HepG2 (cell line): ENCODE data around the gene CTXN1. TPM values are rescaled to one million over a fixed set of nuclear protein-coding genes. Genes with fewer than 3 reads are reported as not detected.

Source experiments
- ATRX ChIP-seq: sonication (generic); formaldehyde crosslinking; IDR thresholded peaks from 2 replicates; pipeline ENCODE4 v1.4.0; 2020; ENCODE audit warnings: missing genetic modification reagents, borderline replicate concordance
- ESRRA ChIP-seq: sonication (generic); formaldehyde crosslinking; IDR thresholded peaks from 2 replicates; pipeline ENCODE4 v1.5.1; 2020; ENCODE audit warnings: mild to moderate bottlenecking, low read depth, missing genetic modification reagents
- IRF2 ChIP-seq: IDR thresholded peaks from 2 replicates; pipeline ENCODE4 v1.6.1; 2018; ENCODE audit warnings: missing genetic modification reagents, missing compliant biosample characterization
- KDM5A ChIP-seq: fragments of 200-600 bp; sonication (generic); IDR thresholded peaks from 2 replicates; pipeline ENCODE4 v1.7.0; 2018; ENCODE audit warnings: antibody characterized with exemption, mild to moderate bottlenecking, low read length, borderline replicate concordance
- YEATS2 ChIP-seq: sonication (generic); formaldehyde crosslinking; IDR thresholded peaks from 2 replicates; pipeline ENCODE4 v1.4.0; 2020; ENCODE audit warnings: missing genetic modification reagents, borderline replicate concordance
- ZMYM2 ChIP-seq: sonication (generic); formaldehyde crosslinking; IDR thresholded peaks from 2 replicates; pipeline ENCODE4 v1.8.0; 2022; ENCODE audit warnings: mild to moderate bottlenecking, missing genetic modification reagents
- ZNF318 ChIP-seq: sonication (generic); formaldehyde crosslinking; IDR thresholded peaks from 2 replicates; pipeline ENCODE4 v1.4.0; 2020; ENCODE audit warnings: mild to moderate bottlenecking, missing genetic modification reagents
- ZNF383 ChIP-seq: sonication (generic); formaldehyde crosslinking; IDR thresholded peaks from 2 replicates; pipeline ENCODE4 v1.4.0; 2020; ENCODE audit warnings: missing genetic modification reagents, mild to moderate bottlenecking, borderline replicate concordance
- ZNF431 ChIP-seq: sonication (generic); formaldehyde crosslinking; IDR thresholded peaks from 2 replicates; pipeline ENCODE4 v1.9.0; 2022; ENCODE audit warnings: missing genetic modification reagents, low read depth, mild to moderate bottlenecking, borderline replicate concordance
- ZNF547 ChIP-seq: sonication (generic); formaldehyde crosslinking; IDR thresholded peaks from 2 replicates; pipeline ENCODE4 v1.5.1; 2020; ENCODE audit warnings: mild to moderate bottlenecking, missing genetic modification reagents
- polyA plus RNA-seq, 8 experiments: library from polyadenylated mRNA; depleted of rRNA in 3 of 8; stranded (reverse) in 7 of 8; unstranded in 1 of 8; fragments of >200 nt; fragmentation: Illumina TruSeq in 4 of 8; extraction: Trizol in 4 of 8; gene quantifications; 2 replicates each; pipeline versions ENCODE4 v1.2.1 to v1.2.3, GENCODE V29; 2011 to 2016; ENCODE audit warnings: low read depth in 4 of 8, missing spikeins in 1 of 8, mixed read lengths in 1 of 8; ENCODE audit not compliant: insufficient read depth in 1 of 8
- total RNA-seq, 5 experiments: library from RNA; depleted of rRNA; stranded (reverse); fragments of >200 nt; fragmentation: Illumina TruSeq; extraction: Trizol; gene quantifications; 2 replicates each; pipeline ENCODE4 v1.2.3, GENCODE V29; 2016; ENCODE audit warnings: low read depth in 1 of 5
- TF ChIP-seq, protein P1 (sequence below): sonication (generic); formaldehyde crosslinking; IDR thresholded peaks from 2 replicates; pipeline ENCODE4 v1.9.0; 2021; ENCODE audit warnings: missing genetic modification reagents, borderline replicate concordance
- TF ChIP-seq, protein P2 (sequence below): sonication (generic); formaldehyde crosslinking; IDR thresholded peaks from 2 replicates; pipeline ENCODE4 v1.5.0; 2020; ENCODE audit warnings: missing genetic modification reagents
- TF ChIP-seq, protein P3 (sequence below): sonication (generic); formaldehyde crosslinking; IDR thresholded peaks from 2 replicates; pipeline ENCODE4 v1.5.1; 2020; ENCODE audit warnings: mild to moderate bottlenecking, moderate library complexity, missing genetic modification reagents

CTXN1 gene
- total and polyA plus RNA-seq, 2 of the 13 experiments (the other 11 are each of a cell fraction or from before 2014, with no cell fraction given) = 0.11 TPM; not detected in 1

GRCh38 chr19:7903244-7904073 lies 22.5 kb downstream of the CTXN1 start, which contains the start of gene MAP2K7 (continued):
- TF ChIP-seq IRF2 (CRISPR knock-in tag) (peak; percentile 86; the same call in 1 of the 2 replicates), ZNF318 (peak; percentile 41), ZMYM2 (CRISPR knock-in tag) (no peak; the same call in 1 of the 2 replicates), ZNF383 (CRISPR knock-in tag) (no peak), YEATS2 (peak; percentile 85; the same call in 1 of the 2 replicates), KDM5A (no peak), ATRX (CRISPR knock-in tag) (no peak), ZNF431 (peak; percentile 31; the same call in 1 of the 2 replicates), ESRRA (CRISPR knock-in tag) (no peak), ZNF547 (CRISPR knock-in tag) (peak; percentile 98)
- TF ChIP-seq, protein P1, sequence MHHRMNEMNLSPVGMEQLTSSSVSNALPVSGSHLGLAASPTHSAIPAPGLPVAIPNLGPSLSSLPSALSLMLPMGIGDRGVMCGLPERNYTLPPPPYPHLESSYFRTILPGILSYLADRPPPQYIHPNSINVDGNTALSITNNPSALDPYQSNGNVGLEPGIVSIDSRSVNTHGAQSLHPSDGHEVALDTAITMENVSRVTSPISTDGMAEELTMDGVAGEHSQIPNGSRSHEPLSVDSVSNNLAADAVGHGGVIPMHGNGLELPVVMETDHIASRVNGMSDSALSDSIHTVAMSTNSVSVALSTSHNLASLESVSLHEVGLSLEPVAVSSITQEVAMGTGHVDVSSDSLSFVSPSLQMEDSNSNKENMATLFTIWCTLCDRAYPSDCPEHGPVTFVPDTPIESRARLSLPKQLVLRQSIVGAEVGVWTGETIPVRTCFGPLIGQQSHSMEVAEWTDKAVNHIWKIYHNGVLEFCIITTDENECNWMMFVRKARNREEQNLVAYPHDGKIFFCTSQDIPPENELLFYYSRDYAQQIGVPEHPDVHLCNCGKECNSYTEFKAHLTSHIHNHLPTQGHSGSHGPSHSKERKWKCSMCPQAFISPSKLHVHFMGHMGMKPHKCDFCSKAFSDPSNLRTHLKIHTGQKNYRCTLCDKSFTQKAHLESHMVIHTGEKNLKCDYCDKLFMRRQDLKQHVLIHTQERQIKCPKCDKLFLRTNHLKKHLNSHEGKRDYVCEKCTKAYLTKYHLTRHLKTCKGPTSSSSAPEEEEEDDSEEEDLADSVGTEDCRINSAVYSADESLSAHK = no peak
- TF ChIP-seq, protein P2, sequence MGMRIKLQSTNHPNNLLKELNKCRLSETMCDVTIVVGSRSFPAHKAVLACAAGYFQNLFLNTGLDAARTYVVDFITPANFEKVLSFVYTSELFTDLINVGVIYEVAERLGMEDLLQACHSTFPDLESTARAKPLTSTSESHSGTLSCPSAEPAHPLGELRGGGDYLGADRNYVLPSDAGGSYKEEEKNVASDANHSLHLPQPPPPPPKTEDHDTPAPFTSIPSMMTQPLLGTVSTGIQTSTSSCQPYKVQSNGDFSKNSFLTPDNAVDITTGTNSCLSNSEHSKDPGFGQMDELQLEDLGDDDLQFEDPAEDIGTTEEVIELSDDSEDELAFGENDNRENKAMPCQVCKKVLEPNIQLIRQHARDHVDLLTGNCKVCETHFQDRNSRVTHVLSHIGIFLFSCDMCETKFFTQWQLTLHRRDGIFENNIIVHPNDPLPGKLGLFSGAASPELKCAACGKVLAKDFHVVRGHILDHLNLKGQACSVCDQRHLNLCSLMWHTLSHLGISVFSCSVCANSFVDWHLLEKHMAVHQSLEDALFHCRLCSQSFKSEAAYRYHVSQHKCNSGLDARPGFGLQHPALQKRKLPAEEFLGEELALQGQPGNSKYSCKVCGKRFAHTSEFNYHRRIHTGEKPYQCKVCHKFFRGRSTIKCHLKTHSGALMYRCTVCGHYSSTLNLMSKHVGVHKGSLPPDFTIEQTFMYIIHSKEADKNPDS (CRISPR knock-in tag) = no peak
- TF ChIP-seq, protein P3, sequence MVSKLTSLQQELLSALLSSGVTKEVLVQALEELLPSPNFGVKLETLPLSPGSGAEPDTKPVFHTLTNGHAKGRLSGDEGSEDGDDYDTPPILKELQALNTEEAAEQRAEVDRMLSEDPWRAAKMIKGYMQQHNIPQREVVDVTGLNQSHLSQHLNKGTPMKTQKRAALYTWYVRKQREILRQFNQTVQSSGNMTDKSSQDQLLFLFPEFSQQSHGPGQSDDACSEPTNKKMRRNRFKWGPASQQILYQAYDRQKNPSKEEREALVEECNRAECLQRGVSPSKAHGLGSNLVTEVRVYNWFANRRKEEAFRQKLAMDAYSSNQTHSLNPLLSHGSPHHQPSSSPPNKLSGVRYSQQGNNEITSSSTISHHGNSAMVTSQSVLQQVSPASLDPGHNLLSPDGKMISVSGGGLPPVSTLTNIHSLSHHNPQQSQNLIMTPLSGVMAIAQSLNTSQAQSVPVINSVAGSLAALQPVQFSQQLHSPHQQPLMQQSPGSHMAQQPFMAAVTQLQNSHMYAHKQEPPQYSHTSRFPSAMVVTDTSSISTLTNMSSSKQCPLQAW (CRISPR knock-in tag) = peak; percentile 68
